ENCODE results near the gene DYNLRB2. TPM values are rescaled to one million over a fixed set of nuclear protein-coding genes. Genes with fewer than 3 reads are reported as not detected.

DYNLRB2 gene
- 3.2 TPM in 1 of 2 replicates, not detected in the other for total RNA-seq

DNA sequence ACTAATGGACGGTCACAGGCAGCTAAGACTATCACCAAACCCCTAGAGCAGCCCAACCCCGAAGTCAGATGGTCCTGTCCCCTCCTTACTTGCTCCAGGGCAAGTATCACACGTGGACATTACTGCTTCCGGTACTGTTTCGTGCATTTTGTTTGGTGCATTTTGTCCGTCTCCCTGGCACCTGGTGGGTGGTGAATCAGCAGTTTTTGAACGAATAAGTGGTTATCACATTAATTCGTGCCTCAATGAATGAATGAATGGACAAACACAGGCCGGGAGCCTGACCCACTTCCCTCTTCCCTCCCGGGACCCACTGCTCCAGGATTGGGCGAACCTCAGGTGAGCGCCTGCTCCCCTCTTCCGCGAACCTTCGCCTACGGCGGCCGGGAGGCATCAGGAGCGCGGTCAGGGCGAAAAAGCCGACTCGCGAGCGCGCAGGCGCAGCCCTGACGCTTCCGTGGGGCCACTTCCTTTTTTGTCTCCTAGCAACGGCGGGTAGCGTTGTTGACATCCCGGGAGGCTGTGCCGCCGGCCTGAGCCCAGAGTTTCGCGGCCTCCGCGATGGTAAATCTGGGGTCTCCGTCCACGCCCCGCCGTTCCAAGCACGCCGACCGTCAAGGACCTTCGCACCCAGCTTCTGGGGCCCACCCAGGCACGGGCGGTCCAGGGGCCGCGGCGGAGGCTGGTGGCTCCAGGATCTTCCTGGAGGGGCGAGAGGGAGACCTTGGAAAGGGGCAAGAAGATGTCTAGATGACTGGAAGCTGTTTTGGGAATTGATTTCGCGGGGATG lies at the start of gene DYNLRB2:
Gene DYNLRB2 (plus strand): TSS at position 478 of the 790 bp plus-strand sequence. CDS start 84 bp downstream, at position 562.

All from cardiac ventricle fibroblast (primary cell).